Stimulated activated CD4-positive, alpha-beta T cell treated with anti-CD3 and anti-CD28 coated beads, Interleukin-2, amount 100 ng/mL, for 48 hours (primary cell): Measurements from ENCODE around the gene PTPN3.
A peak's percentile ranks its signal among the peaks of the same experiment; 100 is the strongest.

Experiments used
- DNase-seq, 2 donors: peaks; one replicate each; pipeline ENCODE4 v3.0.0-alpha.2; 2020

The PTPN3 gene

DNA sequence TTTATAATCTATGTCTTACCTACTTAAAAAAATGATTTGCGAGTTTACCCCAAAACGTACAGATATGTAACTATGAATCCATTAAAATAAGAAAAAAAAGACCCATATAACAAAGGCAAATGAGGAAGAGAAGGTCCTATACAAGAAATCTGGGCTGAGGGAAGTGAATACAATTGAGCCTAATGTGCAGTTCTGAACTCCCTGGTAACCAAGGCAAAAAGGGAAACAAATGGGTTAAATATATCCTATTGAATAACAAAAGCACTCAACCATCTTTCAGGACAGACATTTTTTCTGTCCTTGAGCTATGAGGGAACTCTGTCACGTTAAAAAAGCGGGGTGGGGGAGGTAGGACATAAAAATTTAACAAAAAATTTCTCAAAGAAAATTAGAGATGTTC lies 78.6 kb downstream of the PTPN3 start:
- DNase-seq = no peak

DNA sequence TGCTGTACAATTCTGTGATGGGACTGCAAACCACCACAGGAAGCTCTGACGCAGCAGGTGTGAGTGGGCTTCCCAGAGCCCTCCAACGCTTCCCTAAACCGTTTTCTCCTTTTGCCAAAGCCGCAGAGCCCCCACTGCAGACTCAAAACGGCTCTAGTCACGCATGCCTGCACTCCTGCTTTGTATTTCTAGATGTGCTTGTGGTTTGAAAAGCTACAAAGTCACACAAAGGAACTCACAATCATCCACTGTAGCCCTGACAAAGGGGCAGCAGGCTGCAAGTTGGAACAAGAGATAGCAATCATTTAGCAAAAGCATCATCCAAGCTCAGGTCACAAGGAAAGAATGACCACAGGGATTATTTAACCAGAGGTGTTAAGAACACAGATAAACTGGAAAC lies 79.3 kb downstream of the PTPN3 start:
- DNase-seq = no peak

- no peak for DNase-seq
Measured at GRCh38 chr9:109417585-109418544, 80.2 kb downstream of the PTPN3 start.

DNA sequence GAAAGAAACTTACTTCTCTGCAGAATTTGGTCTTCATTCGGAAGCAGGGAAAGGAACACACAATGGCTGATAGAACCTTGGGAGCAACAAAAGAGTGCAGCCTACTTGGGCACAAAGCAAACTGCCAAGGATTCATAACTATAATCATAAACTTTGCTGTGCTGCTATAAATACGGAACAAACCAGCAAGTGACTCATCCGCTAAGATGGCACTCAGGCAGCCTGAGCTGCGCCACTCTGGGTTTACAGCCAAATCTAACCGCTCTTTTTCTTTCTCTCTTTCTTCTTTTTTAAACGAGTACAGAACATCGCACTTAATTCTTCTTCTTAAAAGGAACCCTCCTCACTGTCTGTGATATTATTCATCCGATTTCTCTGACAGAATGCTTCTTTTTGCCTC lies 81.1 kb downstream of the PTPN3 start:
- no peak for DNase-seq

DNA sequence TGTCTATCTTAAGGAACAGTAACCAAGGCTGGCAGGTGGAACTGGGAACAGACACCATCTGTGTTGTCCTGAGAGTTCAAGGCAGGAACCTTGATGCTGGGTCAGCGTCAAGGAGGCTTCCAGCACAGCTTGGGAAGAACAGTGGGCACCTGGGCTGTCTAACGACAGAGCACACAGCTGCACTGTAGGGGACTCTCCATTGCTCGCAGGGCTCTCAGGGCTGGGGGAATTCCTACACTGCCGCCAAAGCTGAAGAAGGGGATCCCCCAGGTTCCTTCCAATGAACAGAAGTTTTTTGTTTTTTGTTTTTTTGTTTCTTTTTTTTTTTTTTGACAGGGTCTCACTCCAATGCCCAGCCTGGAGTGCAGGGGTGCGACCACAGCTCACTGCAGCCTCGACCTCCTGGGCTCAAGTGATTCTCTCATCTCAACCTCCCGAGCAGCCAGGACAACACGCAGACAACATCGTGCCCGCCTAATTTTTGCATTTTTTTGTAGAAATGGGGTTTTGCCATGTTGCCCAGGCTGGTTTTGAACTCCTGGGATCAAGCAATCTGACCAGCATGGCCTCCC lies 81.9 kb downstream of the PTPN3 start:
- DNase-seq = no peak

GRCh38 chr9:109414125-109414785 lies 83.9 kb downstream of the PTPN3 start:
- no peak for DNase-seq

DNA sequence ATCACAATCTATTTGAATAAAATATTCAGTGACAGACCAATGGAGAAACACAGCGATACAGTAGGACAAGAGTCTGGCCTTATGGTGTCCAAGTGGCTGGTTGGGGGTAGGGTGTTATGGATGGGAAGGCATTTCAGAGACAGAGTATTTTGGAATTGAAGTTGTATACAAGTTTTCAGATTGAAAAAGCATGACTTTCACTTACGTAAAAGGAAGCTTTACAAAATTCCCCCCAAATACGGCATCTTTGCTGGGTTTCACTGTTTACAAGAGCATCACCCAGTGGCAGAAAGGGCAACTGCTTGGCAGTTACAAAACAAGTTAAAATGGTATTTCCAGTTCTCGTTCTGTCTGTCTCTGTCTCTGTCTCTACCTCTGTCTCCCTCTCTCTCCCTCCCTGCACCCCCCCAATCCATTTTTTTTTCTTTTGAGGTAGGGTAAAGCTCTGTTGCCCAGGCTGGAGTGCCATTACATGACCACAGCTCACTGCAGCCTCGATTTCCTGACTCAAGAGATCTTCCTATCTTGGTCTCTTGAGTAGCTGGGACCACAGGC lies 86.2 kb downstream of the PTPN3 start:
- peak in 1 of 2 donors; percentile 24 for DNase-seq

DNA sequence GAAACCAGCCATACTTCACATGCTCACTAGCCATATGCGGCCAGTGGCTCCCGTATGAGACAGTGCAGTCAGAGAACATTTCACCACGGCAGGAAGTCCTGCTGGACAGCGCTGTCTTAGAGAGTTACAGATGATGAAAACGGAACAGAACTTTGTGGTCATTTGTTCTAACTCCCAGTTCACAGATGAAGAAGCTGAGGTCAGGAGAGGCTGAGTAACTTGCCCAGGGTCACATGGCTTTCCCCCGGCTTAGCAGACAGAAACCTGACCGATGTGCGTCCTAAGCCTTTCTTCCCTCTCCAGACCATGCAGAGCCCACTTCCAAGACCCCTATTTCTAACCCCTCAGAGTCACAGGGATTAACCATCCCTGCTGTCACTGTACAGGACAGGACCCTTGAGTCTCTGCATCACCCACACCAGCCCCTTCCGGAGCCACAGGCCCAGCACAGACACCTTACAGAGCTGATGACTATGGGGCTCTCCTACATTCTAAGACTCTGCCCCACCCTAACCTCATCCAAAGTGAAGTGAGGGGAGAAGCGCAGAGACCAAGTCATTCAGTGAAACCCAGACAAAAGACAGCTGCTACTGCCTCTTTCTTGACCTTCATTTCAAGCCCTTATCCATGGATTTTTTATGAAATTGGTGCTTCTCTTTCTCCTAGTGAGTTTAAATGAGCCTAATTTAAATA lies 86.9 kb downstream of the PTPN3 start:
- no peak for DNase-seq

DNA sequence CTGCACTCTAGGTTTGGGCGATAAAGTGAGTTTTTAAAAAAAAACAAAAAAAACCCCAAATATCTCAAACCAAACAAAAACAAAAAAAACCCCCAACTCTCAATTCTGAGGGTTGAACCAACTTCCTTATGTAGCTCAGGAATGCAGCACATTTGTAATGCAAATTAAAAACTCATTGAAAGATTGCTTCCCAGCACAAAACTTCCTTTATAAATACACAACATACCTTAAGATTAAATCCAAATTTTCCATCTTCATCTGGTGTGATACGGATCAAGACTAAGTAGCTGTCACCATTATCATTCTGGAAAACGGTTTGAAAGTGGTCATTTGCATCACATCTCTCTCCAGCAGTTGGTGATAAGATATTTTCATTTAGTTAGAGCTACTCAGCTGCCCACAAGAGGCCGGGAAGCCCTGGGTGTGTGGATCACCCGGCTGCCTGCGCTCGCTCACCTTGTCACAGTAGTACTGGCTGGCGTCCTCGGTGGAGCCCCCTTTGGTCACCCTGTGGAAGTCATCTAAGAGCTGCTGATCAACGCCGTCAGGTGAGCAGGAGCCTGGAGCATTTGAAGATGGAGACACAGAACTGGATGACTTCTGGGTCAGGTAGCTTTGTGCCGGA lies 88.2 kb downstream of the PTPN3 start:
- DNase-seq = peak in 1 of 2 donors; percentile 16

- no peak for DNase-seq
Measured at GRCh38 chr9:109408759-109409462, 89.2 kb downstream of the PTPN3 start.

DNA sequence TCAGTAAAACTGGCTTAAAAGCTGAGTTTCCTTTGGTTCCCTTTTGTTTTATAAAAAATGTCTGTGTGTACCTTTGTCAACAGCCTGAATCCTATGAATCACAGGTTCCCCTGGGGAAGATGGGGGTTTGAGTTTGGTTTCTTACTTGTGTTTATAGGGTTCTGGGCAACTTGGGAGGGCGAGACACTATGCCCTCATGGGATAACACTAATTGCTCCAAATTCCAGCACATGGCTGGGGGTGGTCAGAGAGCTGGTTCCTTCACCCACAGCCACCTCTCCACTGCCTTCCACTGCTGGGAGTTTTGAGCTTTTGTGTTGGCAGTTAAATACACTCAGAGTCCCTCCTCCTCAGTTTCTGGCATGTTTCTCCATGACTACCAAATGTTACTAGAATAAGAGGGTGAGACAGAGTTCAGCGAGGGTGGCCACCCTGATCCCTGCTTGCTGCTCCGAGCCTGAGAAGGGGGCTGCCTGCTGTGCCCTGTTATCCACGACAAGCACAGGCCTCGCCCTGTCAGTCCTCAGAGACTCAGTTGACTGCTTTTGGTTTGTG lies 94.3 kb downstream of the PTPN3 start:
- no peak for DNase-seq

GRCh38 chr9:109403116-109403515 lies 95.0 kb downstream of the PTPN3 start:
- no peak for DNase-seq

DNA sequence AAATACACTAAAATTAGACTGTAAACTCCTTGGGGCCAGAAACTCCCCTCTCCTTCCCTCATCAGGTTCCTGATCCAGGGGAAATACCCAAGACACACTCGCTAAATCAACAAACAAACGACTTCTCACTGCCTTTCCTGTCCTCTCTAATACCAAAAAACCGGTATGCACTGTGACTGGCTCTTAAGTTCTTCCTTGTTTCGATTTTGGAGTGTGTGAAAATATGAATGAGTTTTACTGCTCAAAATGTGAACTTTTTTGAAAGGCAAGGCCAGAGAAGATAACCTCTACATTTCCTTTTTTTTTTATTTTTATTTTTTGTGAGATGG lies 96.2 kb downstream of the PTPN3 start:
- no peak for DNase-seq

GRCh38 chr9:109401169-109401989 lies 96.7 kb downstream of the PTPN3 start:
- peak; percentile 46 to 51 for DNase-seq

- no peak for DNase-seq
Measured at GRCh38 chr9:109399258-109399767, 98.8 kb downstream of the PTPN3 start.

- no peak for DNase-seq
Measured at GRCh38 chr9:109391176-109391575, 106.9 kb downstream of the PTPN3 start.

DNA sequence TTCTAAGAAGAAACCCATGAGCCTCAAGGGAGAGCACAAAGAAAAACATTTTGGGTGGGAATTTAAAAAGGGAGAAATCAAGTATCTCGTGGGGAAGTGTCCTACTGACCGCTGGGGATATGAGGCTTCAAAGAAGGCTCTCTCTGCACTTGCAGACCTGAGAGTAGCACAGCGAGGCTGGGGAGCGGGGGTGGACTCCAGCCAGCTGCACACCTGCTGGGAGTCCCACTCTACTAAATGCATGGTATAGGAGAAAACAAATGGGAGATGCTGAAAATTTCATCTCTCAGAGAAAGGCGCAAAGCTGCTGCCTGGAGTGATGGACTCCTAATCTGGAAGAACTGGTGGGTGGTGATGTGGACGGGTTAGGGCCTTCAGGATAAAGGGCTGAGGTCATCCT lies 110.3 kb downstream of the PTPN3 start:
- no peak for DNase-seq

DNA sequence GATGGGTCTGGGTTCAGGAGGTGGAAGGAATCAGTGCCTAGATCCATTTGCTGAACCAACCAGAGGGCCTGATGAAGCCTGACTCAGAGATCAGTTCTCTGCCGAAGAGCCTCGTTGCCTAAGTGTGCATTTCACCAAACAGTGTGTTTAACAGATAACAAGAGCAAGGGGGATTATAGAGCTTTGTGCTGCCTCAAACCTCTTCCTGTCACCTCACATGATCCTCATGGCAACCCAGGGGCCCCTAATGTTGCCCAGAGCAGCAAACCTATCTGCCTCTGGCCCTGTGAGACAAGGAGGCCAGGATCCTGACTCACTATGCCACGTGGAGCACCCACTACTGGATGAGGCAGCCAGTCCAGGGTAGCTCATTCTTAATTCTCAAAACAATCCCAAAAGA lies 110.9 kb downstream of the PTPN3 start:
- DNase-seq = no peak

- no peak for DNase-seq
Measured at GRCh38 chr9:109385499-109385898, 112.6 kb downstream of the PTPN3 start.

- DNase-seq = no peak
Measured at GRCh38 chr9:109383947-109384346, 114.2 kb downstream of the PTPN3 start.
